Neural cell (in vitro differentiated cells): ENCODE results near the gene POU5F2.

Experiments used
- EP300 ChIP-seq: fragments of 450-650 bp; conservative IDR thresholded peaks from 2 replicates; pipeline ENCODE4 v1.6.1; 2014; ENCODE audit warnings: antibody characterized with exemption, mild to moderate bottlenecking, moderate library complexity; ENCODE audit not compliant: poor library complexity, severe bottlenecking
- MXI1 ChIP-seq: fragments of 450-650 bp; conservative IDR thresholded peaks from 2 replicates; pipeline ENCODE4 v1.6.1; 2014; ENCODE audit warnings: antibody characterized with exemption, mild to moderate bottlenecking; ENCODE audit not compliant: poor library complexity, severe bottlenecking
- POLR2AphosphoS5 ChIP-seq: IDR thresholded peaks from 2 replicates; pipeline ENCODE4 v1.6.1; 2012
- RAD21 ChIP-seq: fragments of 450-650 bp; conservative IDR thresholded peaks from 2 replicates; pipeline ENCODE4 v1.6.1; 2014; ENCODE audit warnings: antibody characterized with exemption, mild to moderate bottlenecking, moderate library complexity
- TAF1 ChIP-seq: IDR thresholded peaks from 2 replicates; pipeline ENCODE4 v1.6.1; 2012; ENCODE audit warnings: low read depth
- TF ChIP-seq, protein P1 (sequence below): fragments of 450-650 bp; IDR thresholded peaks from 2 replicates; pipeline ENCODE4 v1.5.1; 2014; ENCODE audit warnings: antibody characterized with exemption, mild to moderate bottlenecking, moderate library complexity; ENCODE audit not compliant: poor library complexity, severe bottlenecking
- TF ChIP-seq, protein P2 (sequence below): IDR thresholded peaks from 2 replicates; pipeline ENCODE4 v1.6.1; 2012; ENCODE audit warnings: borderline replicate concordance

DNA sequence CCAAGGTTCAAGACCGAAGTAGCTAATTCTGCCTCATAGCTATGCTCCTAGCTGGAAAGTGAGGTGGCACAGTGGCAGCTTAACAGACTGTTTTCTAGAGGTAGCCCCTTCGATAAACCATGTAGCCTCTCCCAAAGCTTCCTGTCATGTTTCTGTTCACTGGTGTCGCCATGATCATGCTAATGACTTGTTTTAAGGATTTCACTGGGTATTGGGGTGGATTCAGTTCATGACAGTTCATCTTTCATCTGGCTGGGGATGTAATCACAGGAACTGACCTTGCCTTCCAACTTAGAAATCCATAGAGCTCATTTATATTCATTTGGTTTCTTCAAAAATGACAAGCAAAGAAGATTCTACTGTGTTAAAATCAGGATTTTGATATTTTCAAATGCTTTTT is 9.4 kb downstream of the POU5F2 start:
- TF ChIP-seq, protein P1, sequence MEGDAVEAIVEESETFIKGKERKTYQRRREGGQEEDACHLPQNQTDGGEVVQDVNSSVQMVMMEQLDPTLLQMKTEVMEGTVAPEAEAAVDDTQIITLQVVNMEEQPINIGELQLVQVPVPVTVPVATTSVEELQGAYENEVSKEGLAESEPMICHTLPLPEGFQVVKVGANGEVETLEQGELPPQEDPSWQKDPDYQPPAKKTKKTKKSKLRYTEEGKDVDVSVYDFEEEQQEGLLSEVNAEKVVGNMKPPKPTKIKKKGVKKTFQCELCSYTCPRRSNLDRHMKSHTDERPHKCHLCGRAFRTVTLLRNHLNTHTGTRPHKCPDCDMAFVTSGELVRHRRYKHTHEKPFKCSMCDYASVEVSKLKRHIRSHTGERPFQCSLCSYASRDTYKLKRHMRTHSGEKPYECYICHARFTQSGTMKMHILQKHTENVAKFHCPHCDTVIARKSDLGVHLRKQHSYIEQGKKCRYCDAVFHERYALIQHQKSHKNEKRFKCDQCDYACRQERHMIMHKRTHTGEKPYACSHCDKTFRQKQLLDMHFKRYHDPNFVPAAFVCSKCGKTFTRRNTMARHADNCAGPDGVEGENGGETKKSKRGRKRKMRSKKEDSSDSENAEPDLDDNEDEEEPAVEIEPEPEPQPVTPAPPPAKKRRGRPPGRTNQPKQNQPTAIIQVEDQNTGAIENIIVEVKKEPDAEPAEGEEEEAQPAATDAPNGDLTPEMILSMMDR = no peak
- TF ChIP-seq, protein P2, sequence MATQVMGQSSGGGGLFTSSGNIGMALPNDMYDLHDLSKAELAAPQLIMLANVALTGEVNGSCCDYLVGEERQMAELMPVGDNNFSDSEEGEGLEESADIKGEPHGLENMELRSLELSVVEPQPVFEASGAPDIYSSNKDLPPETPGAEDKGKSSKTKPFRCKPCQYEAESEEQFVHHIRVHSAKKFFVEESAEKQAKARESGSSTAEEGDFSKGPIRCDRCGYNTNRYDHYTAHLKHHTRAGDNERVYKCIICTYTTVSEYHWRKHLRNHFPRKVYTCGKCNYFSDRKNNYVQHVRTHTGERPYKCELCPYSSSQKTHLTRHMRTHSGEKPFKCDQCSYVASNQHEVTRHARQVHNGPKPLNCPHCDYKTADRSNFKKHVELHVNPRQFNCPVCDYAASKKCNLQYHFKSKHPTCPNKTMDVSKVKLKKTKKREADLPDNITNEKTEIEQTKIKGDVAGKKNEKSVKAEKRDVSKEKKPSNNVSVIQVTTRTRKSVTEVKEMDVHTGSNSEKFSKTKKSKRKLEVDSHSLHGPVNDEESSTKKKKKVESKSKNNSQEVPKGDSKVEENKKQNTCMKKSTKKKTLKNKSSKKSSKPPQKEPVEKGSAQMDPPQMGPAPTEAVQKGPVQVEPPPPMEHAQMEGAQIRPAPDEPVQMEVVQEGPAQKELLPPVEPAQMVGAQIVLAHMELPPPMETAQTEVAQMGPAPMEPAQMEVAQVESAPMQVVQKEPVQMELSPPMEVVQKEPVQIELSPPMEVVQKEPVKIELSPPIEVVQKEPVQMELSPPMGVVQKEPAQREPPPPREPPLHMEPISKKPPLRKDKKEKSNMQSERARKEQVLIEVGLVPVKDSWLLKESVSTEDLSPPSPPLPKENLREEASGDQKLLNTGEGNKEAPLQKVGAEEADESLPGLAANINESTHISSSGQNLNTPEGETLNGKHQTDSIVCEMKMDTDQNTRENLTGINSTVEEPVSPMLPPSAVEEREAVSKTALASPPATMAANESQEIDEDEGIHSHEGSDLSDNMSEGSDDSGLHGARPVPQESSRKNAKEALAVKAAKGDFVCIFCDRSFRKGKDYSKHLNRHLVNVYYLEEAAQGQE = no peak
- no peak for TF ChIP-seq POLR2AphosphoS5
- no peak for TF ChIP-seq RAD21
- TF ChIP-seq MXI1 = no peak
- TF ChIP-seq TAF1 = no peak
- TF ChIP-seq EP300 = no peak
